Sciatic nerve (tissue), 2 donors: ENCODE results near the gene BAAT. TPM values are rescaled to one million over a fixed set of nuclear protein-coding genes. Genes with fewer than 3 reads are reported as not detected.

Experiments used
- ATAC-seq: fragments of 200-7000 bp; cut with Tn5 transposase; one replicate; pipeline ENCODE4 v1.9.1; 2020; ENCODE audit warnings: mild to moderate bottlenecking, moderate library complexity
- DNase-seq: peaks from one replicate; pipeline ENCODE4 v3.0.0-alpha.2; 2020; ENCODE audit warnings: low spot score
- intact Hi-C: fragments of 100-400 bp; cut with DNase I; formaldehyde crosslinking; loops from one replicate; pipeline ENCODE4 v1.14.2; 2022
- total RNA-seq: library from RNA; stranded (reverse); fragmentation: NEBNext Ultra II Directional; extraction: Animal tissue kit (Norgen Biotek cat#: 25700); gene quantifications from one replicate; pipeline ENCODE4 v1.2.1, GENCODE V29; 2021
- donor health status: DM: no; HTN: no; CAD: no.
- donor health status: DM: no; HTN: no; CAD: no.

Gene BAAT
- total RNA-seq, 1 donor from 2014 or later = not detected

DNA sequence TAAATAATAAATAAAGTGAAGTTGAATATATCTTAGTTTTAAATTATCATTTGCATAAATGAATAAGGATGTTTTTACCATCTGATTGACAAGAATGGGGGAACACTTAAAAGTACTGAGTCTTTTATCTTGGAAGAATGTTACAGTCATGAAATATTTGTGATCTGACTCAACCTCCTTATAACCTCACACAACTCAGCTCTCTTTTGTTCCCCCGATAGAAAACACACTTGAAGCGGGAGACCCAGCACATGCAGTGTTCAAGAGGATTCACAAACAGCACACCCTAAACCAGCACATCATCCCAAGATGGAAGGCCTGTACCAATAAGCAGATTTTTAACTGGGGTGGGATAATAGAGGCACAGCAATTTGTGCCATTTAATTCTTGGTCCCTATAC is 15.5 kb downstream of the BAAT start:
- intact Hi-C loops = no loop called here
- DNase-seq = no peak
- no peak for ATAC-seq

DNA sequence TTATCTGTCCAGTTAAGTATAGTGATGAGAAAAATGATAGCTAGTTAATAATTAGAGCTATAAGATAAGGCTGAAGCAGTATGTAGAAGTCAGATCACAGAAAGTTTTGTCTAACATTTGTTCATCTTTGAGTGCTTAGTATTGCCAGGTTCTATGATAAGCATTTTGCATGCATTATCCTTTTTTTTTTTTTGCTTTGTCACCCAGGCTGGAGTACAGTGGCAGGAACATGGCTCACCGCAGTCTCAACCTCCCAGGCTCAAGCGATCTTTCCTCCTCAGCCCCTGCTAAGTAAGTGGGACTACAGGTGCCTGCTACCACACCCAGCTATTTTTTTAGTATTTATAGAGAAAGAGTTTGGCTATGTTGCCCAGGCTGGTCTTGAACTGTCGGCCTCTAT is 17.5 kb downstream of the BAAT start:
- DNase-seq = no peak
- ATAC-seq = no peak
- intact Hi-C loops = no loop called here

DNA sequence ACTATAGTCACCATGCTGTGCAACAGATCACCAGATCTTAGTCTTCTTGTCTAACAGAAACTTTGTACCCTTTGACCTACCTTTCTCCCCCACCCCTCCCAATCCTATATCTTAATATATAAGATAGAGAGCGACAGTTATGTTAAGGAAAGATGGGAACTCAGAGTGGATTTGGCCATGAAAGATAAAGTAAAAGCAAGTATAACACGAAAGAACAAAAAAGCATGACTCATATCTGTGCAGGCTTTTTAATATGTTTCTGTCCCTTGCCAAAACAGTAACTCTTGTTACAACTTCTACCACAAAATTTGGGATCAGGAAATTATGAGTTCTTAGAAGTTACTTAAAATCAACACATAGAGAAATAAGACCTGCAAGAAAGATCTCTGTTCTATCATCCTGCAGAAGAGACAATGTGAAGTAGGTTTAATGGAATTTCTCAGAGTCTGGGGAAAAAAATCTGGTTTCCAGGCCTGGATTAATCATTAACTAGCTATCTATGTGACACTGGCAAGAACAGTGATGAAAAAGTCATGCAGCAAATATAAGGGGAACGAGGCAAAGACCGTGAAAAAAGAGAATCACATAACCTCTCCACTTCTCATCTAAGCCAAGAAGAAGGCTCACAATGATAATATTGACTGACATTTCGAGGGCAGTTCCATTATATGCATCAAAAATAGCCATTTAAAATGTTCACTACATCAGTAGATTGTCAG is 18.6 kb downstream of the BAAT start:
- DNase-seq = no peak
- intact Hi-C loops = no loop called here
- no peak for ATAC-seq

DNA sequence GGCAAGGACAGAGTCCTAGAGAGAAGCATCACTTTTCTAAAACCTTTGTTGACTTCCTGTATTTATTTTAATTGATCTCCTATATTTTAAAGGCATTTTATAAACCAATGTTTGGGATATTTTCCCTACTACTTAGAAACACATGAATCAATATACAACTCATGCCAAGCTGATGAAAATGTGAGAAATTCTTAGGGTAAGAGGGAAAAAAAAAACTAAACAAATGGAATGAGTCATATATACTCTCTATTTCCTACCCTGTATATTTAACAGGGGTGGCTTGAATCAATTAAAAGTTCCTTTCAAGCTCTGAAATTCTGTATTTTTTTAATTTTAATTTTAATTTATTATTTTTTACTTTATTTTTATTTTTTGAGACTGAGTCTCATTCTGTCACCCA is 19.6 kb downstream of the BAAT start:
- no peak for ATAC-seq
- intact Hi-C loops = no loop called here
- no peak for DNase-seq

DNA sequence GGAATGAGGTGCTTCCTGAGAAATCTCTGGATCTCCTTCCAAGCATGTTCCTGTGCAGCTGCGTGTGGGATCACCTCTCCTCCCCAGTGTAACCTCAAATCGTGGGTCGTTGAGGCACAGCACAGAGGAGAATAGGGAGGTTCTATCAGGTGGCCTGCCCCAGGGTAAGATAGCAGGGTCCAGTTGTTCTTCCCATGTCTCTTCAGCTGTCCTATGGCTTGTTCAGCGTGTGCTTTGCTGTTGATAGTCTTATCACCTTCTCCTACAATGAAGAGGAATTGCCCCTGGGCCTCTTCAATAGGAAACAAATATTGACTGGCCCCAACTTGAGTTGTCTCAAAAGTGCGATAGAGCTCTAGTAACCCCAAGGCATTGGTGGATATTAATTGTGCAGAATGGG is 22.4 kb downstream of the BAAT start:
- ATAC-seq (no peak), DNase-seq (no peak)
- intact Hi-C loops = no loop called here

DNA sequence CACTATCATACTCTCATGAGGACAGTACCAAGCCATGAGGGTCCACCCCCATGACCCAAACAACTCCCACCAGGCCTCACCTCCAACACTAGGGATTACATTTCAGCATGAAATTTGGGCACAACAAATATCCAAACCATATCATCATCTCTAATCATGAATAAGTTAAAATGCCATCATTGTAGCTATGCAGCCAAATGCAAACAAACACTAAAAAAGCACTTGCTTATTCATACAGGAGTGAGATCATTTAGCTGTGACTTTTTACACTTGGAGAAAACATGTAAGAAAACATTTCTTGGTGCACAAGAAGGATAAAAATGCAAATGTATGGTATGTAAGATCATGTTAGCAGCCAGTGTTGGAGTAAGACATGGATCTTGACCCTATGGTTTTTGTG is 24.2 kb downstream of the BAAT start:
- intact Hi-C loops = no loop called here
- DNase-seq = no peak
- ATAC-seq = no peak

DNA sequence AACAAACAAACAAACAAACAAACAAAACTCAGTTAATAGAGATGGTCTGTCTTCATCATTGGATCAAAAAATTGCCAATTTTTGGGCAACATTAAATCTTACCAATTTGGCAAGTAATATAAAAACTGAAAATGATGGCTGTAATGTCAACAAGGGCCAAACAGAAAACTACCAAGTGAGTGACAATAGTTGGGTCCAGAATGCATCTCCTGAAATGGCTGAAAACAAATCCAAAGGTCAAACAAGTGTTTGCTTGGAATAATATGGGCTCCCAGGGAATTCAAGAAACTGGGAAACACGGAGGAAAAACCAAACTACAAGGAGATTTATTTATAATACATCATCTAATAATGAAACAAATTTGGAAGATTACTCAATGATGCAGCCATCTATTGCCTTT is 25.1 kb downstream of the BAAT start:
- intact Hi-C loops = no loop called here

DNA sequence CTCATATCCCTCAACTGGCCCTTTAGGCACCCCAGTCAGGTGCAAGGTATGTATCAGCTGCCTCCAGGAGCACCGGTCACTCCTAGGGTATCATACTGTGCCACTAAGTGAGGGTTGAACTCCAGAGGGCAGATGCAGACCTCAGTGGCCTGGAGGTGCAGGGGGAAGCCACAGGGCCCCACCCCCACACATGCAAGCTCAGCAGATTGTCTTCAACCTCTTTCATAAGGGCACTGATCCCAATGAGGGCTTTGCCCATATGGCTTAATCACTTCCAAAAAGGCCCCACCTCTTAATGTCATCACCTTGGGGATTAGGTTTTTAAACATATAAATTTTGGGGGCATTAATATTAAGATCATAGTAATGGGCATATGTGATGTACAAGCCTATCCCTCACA is 28.2 kb downstream of the BAAT start:
- ATAC-seq (no peak), DNase-seq (no peak)
- intact Hi-C loops = no loop called here

More for the DNA sequence above, 25.1 kb downstream of the BAAT start:
- DNase-seq (no peak), ATAC-seq (no peak)

DNA sequence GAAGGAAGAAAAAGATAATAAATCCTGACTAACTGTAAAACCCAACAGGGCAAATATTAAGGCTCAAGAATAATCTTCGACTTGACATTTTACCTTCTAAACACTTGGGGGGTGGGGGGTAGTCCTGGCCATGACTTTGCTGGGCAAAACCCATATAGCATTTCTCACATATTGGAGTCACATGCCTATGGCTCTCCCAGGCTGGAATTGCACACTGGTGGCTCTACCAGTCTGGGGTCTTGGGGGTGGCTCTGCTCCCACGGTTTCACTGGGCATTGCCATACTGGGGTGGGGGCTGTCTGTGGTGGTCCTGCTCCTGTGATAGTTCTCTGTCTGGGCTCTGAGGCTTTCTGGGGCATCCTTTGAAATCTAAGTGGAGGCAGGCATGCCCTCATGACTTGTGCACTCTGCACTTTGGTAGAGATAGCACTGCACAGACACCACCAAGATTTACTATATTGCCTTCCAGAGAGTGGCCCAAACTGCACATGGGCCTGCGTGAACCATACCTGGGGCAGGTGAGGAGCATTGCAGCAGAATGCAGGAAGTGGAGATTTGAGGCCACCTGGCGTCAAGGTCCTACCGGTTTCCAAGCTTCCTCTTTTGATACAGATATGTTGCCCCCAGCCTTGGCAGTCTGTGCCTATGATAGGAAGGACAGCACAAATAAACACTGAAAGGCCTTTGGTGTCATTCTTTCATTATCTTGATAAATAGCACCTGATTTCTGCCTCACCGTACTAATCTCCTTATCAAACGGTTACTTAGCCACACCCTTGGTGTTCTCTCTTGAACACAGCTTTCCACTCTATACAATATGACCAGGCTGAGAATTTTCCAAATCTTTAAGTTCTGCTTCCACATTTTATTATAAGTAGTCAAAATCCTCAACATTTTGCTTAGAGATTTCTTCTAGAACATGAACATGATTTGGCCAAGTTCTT is 29.8 kb downstream of the BAAT start:
- no peak for DNase-seq
- intact Hi-C loops = no loop called here

DNA sequence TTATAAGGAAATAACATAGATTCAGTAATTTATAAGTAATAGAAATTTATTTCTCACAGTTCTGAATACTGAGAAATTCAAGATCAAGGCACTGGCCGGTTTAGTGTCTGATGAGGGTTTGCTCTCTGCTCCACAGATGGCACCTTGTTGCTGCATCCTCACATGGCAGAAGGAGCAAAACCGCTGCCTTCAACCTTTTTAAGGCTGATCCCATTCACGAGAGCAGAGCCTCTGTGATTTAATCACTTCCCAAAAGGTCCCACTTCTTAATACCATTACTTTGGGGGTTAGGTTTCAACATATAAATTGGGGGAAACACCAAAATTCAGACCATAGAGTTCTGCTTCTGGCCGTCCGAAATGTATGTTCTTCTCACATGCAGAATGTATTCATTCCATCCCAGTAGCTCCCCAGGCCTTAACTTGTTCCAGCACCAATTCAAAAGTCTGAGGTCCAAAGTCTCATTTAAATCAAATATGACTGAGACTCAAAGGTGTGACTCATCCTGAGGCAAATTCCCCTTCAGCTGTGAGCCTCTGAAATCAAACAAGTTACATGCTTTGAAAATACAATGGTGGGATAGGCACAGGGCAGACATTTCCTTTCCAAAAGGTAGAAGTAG is 30.6 kb downstream of the BAAT start:
- DNase-seq (no peak), ATAC-seq (no peak)
- intact Hi-C loops = no loop called here

More for the DNA sequence above, 29.8 kb downstream of the BAAT start:
- ATAC-seq = no peak

DNA sequence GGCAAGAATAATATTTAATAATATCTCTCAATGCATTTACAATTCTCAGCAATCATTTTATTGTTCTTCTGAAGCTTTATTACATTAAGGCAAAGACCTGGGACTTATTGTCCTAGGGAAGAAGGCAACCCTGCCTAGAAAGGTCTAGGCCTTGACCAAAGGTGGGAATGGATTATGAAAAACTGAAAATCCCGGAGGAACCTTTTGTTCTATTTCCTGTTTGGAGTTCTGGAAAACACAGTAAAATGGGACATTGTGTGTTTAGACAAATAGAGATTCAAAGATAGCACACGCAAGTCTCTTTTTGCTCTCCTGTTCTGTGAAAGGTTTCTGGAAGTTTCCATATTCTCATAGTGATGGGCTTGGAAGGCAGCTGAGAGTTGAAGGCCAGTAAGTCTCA is 31.1 kb downstream of the BAAT start:
- no peak for DNase-seq
- no peak for ATAC-seq
- intact Hi-C loops = no loop called here

DNA sequence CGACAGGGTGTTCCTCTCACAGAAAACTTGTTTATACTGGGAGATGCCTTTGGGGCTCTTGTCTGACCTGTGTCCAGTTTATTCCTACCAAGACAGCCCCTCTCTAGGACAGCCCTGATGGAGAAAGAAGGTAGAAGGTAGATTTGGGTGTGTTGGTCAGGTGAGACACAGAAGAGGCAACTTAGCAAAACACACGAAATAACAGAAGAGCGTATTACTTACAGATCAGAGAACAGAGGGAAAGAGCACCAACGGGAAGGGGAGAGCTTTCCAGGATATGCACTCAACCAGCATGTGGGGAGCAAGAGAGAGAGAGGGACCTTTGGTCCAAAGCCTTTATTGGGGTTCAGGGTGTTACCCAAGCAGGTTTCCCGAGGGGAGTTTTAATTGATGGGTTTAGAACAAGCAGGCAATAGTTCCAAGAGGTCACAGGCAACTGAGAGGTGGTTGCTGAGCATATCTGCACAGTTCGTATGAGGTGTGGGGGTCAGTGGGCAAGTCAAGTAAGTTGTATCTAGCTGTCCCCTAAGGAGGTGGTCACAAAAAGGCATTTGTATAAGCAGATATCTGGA is 31.8 kb downstream of the BAAT start:
- intact Hi-C loops = no loop called here
- ATAC-seq = no peak

DNA sequence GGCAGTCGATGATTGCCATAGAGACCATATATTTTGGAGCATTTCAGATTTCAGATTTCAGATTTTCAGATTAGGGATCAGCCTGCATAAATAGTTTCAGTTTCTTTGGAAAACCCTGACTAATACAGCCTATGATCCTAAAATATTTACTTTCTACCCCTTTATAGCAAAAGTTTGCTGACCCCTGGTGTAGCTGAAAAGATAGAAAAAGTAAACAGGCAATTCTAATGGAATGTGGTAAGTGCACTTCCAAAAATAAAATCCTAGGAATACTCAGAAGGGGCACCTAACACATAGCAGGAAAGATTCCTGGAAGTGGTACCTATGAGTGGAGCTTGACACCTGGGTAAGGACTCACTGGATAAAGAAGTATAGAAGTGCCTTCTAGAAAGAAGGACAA is 34.5 kb downstream of the BAAT start:
- DNase-seq (no peak), ATAC-seq (no peak)
- intact Hi-C loops = no loop called here

More for the DNA sequence above, 31.8 kb downstream of the BAAT start:
- no peak for DNase-seq

DNA sequence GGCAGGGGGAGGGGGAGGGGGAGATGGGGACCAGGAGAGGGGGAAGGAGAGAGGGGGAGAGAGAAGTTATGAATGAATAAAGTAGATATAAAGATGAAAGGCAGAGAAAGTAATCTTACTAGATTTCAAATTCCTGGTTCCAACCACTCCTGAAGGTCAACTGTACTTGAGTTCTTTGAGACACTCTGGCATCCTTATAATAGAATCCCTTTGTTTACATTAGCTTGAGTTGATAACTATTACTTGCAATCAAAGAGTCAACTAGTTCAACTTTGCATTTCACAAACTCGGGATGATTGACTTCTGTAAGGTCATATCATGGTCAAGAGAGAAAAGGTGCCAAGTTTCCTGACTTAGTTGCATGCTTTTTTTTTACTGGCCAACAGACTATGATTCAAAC is 42.2 kb downstream of the BAAT start:
- no peak for ATAC-seq
- intact Hi-C loops = no loop called here

DNA sequence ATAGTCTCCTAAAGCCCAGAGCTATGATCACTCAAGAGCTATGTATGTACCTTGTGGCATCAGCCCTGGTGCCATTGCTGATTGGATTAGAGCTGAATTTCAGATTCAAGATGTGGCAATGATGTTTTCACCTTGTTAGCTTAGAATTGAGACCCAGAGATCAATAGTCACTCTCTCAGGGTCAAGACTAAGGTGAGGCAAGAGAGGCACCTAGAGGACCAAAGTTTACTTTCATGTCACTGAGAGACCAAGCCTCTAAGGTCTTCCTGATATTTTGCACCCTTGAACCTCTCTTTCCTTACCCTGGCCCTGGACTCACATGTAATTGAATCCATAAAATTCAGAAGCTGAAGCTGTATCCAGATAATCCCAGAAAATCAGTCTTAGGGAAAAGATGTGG is 42.8 kb downstream of the BAAT start:
- intact Hi-C loops = no loop called here
- ATAC-seq (no peak), DNase-seq (no peak)

More for the DNA sequence above, 42.2 kb downstream of the BAAT start:
- no peak for DNase-seq

DNA sequence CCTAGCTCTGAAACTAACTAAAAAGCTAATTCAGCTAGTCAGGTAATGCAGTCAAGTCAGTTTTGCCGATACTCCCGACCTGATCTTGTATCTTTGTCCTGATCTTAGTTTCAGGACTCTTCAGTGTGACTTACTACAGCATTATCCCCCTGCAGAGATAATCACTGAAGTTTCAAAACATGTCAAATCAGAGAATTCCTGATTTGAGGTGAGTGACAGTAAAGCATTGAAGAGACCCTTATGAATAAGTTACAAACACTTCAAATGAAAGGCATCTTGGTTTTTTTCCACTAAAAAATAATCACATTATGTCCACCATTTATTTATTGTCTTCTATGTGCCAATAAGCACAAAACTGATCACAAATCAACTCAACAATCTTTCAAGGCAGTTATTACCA is 47.6 kb downstream of the BAAT start:
- intact Hi-C loops = no loop called here
- ATAC-seq = no peak
- DNase-seq = no peak

DNA sequence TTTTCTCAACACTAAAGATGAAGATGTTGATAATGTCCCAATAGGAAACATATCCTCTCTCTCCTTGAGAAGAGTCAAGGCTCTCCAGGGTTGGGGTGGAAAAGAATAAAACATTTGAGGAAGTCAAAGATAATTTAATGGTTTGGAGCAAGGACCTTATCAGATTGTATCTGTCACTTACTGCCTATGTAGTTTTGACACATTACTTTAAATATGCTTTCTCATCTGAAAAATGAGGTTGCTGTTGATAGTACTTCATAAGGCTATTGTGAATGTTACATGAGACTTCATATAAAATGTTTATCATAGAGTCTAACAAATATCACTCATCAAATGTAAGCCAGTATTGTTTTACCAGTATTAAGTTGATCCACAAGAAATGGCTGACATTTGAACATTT is 48.7 kb downstream of the BAAT start:
- intact Hi-C loops = no loop called here
- DNase-seq (no peak), ATAC-seq (no peak)

DNA sequence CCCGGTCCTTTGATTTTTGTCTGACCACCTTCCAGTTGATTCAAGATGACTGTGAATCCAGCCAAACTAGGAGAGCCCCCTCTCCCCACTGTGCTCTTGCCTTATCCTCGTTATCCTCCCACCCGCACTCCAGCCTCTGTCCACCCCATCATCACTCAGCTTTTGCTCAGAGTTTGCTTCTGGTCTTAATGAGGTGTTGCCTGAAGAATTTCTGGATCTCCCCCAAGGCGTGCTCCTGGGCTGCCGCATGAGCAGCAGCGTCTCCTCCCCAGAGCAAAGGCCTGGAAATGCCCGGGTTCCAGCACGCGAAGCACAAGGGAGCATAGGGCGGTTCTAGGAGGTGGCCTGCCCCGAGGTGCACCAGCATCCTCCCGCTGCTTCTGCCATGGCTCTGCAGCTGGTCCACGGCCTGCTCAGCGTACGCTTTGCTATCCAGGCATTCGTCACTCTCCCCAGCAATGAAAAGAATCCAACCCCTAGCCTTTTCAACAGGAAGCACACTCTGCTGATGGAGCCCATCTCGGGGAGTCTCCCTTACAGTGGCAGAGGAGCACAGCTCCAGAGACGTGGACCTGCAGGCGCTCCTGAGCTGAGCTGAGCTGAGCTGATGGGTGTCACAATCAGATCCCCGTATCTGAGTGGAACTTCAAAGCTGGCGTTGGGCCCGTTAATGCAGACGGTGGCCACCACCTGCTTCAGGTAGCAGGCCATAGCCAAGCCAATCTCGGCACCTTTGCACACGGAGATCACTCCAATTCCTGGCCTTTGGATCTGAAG is 50.7 kb downstream of the BAAT start:
- DNase-seq (no peak), ATAC-seq (no peak)
- intact Hi-C loops = no loop called here

DNA sequence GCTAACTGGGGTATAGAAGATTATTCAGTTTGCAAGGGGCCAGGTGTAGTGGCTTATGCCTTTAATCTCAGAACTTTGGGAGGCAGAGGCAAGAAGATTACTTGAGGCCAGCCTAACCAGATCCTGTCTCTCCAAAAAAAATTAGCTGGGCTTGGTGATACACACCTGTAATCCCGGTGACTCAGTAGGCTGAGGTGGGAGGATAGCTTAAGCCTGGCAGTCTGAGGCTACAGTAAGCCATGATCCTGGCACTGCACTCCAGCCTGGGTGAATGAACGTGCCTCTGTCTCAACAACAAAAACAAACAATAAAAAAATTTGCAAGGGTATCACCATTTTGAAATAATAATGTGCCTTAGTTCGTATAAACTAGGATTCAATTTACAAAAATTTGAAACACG is 51.3 kb downstream of the BAAT start:
- ATAC-seq = no peak
- no peak for DNase-seq
- intact Hi-C loops = no loop called here
